ENCODE data around the gene ABCA7. TPM values are rescaled to one million over a fixed set of nuclear protein-coding genes. Genes with fewer than 3 reads are reported as not detected.

ABCA7 gene
- total RNA-seq, 4 donors from 2014 or later: 10.3 to 29.8 (median 15.9) TPM

GRCh38 chr19:993361-993830 is 46.5 kb upstream of the ABCA7 start:
- no peak for DNase-seq (ENCODE audit: low spot score)
- no peak for ATAC-seq (ENCODE audit: low FRiP score)

GRCh38 chr19:993831-994393 is 46.0 kb upstream of the ABCA7 start:
- ATAC-seq (ENCODE audit: low FRiP score): no peak
- DNase-seq (ENCODE audit: low spot score): no peak
- no peak for TF ChIP-seq CTCF (IDR thresholded peaks at IDR 0.05)

More at GRCh38 chr19:993361-993830, 46.5 kb upstream of the ABCA7 start:
- TF ChIP-seq CTCF (IDR thresholded peaks at IDR 0.05): no peak

GRCh38 chr19:994516-994915 is 45.4 kb upstream of the ABCA7 start:
- DNase-seq (ENCODE audit: low spot score) (no peak), ATAC-seq (ENCODE audit: low FRiP score) (no peak)
- TF ChIP-seq CTCF (IDR thresholded peaks at IDR 0.05): no peak

GRCh38 chr19:995051-995827 is 44.7 kb upstream of the ABCA7 start:
- TF ChIP-seq CTCF (IDR thresholded peaks at IDR 0.05): no peak
- DNase-seq (ENCODE audit: low spot score): no peak
- ATAC-seq (ENCODE audit: low FRiP score): no peak

- no peak for ATAC-seq (ENCODE audit: low FRiP score)
- DNase-seq (ENCODE audit: low spot score): no peak
- no peak for TF ChIP-seq CTCF (IDR thresholded peaks at IDR 0.05)
These were observed 43.7 kb upstream of the ABCA7 start for GRCh38 chr19:996051-996838.

- no peak for ATAC-seq (ENCODE audit: low FRiP score)
- no peak for DNase-seq (ENCODE audit: low spot score)
- no peak for TF ChIP-seq CTCF (IDR thresholded peaks at IDR 0.05)
These were observed 41.8 kb upstream of the ABCA7 start for GRCh38 chr19:998064-998463.
